Erythroblast (primary cell): ENCODE results near the gene PNMT.
A peak's percentile ranks its signal among the peaks of the same experiment; 100 is the strongest.

Experiments used
- GATA1 ChIP-seq: IDR thresholded peaks from 2 replicates; pipeline ENCODE4 v1.6.1; 2011; ENCODE audit warnings: low read depth, mild to moderate bottlenecking, control low read depth, low read length, moderate library complexity
- POLR2A ChIP-seq: IDR thresholded peaks from 2 replicates; pipeline ENCODE4 v1.6.1; 2011; ENCODE audit warnings: mild to moderate bottlenecking, low read length

DNA sequence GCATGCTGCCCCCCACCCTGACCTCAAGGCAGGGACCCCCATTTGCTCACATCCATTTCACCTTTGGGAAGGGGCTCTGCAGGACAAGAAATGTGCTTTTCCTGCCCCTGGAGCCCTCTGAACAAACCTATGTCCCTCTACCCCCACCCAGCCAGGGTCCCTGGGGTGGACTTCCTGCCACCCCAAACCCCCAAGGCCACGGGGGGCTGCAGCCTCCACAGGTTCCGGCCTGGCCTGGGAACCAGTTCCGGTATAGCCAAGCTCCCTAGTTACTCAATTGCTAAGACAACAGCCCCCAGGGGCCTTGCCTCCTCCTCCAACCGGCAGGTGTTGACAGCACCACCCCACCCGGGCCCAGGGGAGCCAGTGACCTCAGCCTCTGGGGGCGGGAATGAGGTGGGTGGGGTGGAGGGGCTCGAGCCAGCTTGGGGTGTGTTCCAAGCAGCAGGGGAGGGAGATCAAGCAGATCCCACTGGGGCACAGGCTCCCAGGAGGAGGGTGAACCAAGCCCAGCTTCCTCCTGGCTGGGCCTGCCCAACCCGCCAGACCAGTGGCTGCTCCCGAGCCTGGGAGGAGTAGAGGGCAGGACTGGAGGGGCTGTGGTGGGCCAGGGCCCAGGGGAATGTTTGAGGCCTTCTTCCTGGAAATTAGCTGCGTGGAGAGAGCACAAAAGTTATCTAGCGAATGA lies 6.6 kb downstream of the PNMT start:
- TF ChIP-seq POLR2A (peak; percentile 29), GATA1 (no peak)
